Left ventricle myocardium inferior (tissue), 1 donor: ENCODE data around the gene HELT. TPM values are rescaled to one million over a fixed set of nuclear protein-coding genes. Genes with fewer than 3 reads are reported as not detected.
"Not testable (repeated sequence)": the region's sequence is repeated elsewhere in the genome, so short reads cannot be mapped to it uniquely, and the experiment has no call there.

ENCODE experiments used
- DNase-seq: peaks from one replicate; pipeline ENCODE4 v3.0.0-alpha.2; 2020
- H3K27ac ChIP-seq: fragments of 200-600 bp; replicated peaks from 2 replicates; pipeline ENCODE4 v1.8.0; 2021
- H3K27me3 ChIP-seq: fragments of 200-600 bp; 2 replicates; pipeline ENCODE4 v1.8.0; 2021; ENCODE audit warnings: low read depth
- H3K36me3 ChIP-seq: fragments of 200-600 bp; 2 replicates; pipeline ENCODE4 v1.8.0; 2021
- H3K4me1 ChIP-seq: fragments of 200-600 bp; 2 replicates; pipeline ENCODE4 v1.8.0; 2021
- H3K4me3 ChIP-seq: fragments of 200-600 bp; 2 replicates; pipeline ENCODE4 v1.8.0; 2021; ENCODE audit warnings: mild to moderate bottlenecking, moderate library complexity
- H3K9me3 ChIP-seq: fragments of 200-600 bp; replicated peaks from 2 replicates; pipeline ENCODE4 v1.8.0; 2021
- CTCF ChIP-seq: fragments of 200-600 bp; IDR thresholded peaks from 2 replicates; pipeline ENCODE4 v1.8.0; 2021; ENCODE audit warnings: antibody characterized with exemption, mild to moderate bottlenecking, borderline replicate concordance
- intact Hi-C: fragments of 100-400 bp; cut with micrococcal nuclease; formaldehyde crosslinking; loops from one replicate; pipeline ENCODE4 v1.11.0; 2022
- total RNA-seq: library from RNA; stranded (reverse); fragmentation: NEBNext Ultra II Directional; extraction: Animal tissue kit (Norgen Biotek cat#: 25700); gene quantifications from one replicate; pipeline ENCODE4 v1.2.1, GENCODE V29; 2021
- donor health status: DM: no; HTN: yes; CAD: no; lungs with severe emphysema.

HELT gene
- total RNA-seq, 1 donor from 2014 or later = not detected

GRCh38 chr4:184988611-184989010 is 29.7 kb upstream of the HELT start:
- peaks cover 5% of the 10 kb centered on the region for H3K4me1 ChIP-seq
- H3K36me3 ChIP-seq = no peaks in the 10 kb centered on the region
- no peaks in the 10 kb centered on the region for H3K9me3 ChIP-seq
- peaks cover 28% of the 10 kb centered on the region for H3K27me3 ChIP-seq
- H3K27ac ChIP-seq = no peak overlapping the region
- DNase-seq = no peak
- no peak overlapping the region for H3K4me3 ChIP-seq
- intact Hi-C loops = no loop called here
- no peak for TF ChIP-seq CTCF

GRCh38 chr4:184989283-184989682 is 29.0 kb upstream of the HELT start:
- H3K36me3 ChIP-seq, H3K4me3 ChIP-seq, H3K27ac ChIP-seq, H3K9me3 ChIP-seq, H3K4me1 ChIP-seq, intact Hi-C loops, DNase-seq: not testable (repeated sequence)
- peaks cover 33% of the 10 kb centered on the region for H3K27me3 ChIP-seq

DNA sequence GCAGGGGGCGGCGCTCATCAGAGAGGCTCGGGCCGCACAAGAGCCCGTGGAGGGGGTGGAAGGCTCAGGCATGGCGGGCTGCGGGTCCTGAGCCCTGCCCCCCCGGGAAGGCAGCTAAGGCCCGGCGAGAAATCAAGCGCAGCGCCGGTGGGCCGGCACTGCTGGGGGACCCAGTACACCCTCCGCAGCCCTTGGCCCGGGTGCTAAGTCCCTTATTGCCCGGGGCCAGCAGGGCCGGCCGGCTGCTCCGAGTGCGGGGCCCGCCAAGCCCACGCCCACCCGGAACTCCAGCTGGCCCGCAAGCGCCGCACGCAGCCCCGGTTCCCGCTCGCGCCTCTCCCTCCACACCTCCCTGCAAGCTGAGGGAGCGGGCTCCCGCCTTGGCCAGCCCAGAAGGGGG is 28.2 kb upstream of the HELT start:
- DNase-seq, intact Hi-C loops, H3K4me1 ChIP-seq, H3K4me3 ChIP-seq, H3K36me3 ChIP-seq, H3K27ac ChIP-seq, H3K9me3 ChIP-seq: not testable (repeated sequence)
- peaks cover 33% of the 10 kb centered on the region for H3K27me3 ChIP-seq

GRCh38 chr4:184991860-184992259 is 26.4 kb upstream of the HELT start:
- H3K27ac ChIP-seq = no peak overlapping the region
- no peaks in the 10 kb centered on the region for H3K9me3 ChIP-seq
- H3K4me3 ChIP-seq = no peak overlapping the region
- no peaks in the 10 kb centered on the region for H3K4me1 ChIP-seq
- TF ChIP-seq CTCF = no peak
- DNase-seq = no peak
- no peaks in the 10 kb centered on the region for H3K36me3 ChIP-seq
- H3K27me3 ChIP-seq = peaks cover 33% of the 10 kb centered on the region
- intact Hi-C loops = no loop called here

DNA sequence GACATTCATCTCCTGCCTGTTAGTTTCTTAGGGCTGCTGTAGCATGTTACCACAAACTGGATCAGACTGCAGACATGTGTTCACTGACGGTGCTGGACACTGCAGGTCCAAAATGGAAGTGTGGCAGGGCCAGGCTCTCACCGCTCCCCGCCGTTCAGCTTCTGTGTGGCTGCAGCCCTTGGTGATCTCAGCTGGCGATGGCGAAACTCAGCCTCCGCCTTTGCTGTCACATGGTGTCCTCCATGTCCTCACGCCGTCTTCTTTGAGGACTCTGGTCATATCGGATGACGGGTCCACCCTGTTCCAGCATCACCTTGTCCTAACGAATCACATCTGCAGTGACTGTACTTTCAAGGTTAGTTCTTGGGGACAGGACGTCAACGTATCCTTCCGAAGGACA is 25.9 kb upstream of the HELT start:
- H3K27ac ChIP-seq = no peak overlapping the region
- no peak for TF ChIP-seq CTCF

GRCh38 chr4:184993247-184993646 is 25.0 kb upstream of the HELT start:
- Histone ChIP-seq H3K4me1 (no peaks in the 10 kb centered on the region), H3K27me3 (peaks cover 33% of the 10 kb centered on the region), H3K36me3 (no peaks in the 10 kb centered on the region), H3K27ac (no peak overlapping the region), H3K4me3 (no peak overlapping the region), H3K9me3 (no peaks in the 10 kb centered on the region)
- intact Hi-C loops = no loop called here
- no peak for DNase-seq
- TF ChIP-seq CTCF = no peak

More for the DNA sequence above, 25.9 kb upstream of the HELT start:
- Histone ChIP-seq H3K4me1 (no peaks in the 10 kb centered on the region), H3K4me3 (no peak overlapping the region), H3K36me3 (no peaks in the 10 kb centered on the region), H3K27me3 (peaks cover 33% of the 10 kb centered on the region), H3K9me3 (no peaks in the 10 kb centered on the region)
- DNase-seq = no peak
- intact Hi-C loops = no loop called here
